ENCODE results near the gene SLC15A3.

The SLC15A3 gene

DNA sequence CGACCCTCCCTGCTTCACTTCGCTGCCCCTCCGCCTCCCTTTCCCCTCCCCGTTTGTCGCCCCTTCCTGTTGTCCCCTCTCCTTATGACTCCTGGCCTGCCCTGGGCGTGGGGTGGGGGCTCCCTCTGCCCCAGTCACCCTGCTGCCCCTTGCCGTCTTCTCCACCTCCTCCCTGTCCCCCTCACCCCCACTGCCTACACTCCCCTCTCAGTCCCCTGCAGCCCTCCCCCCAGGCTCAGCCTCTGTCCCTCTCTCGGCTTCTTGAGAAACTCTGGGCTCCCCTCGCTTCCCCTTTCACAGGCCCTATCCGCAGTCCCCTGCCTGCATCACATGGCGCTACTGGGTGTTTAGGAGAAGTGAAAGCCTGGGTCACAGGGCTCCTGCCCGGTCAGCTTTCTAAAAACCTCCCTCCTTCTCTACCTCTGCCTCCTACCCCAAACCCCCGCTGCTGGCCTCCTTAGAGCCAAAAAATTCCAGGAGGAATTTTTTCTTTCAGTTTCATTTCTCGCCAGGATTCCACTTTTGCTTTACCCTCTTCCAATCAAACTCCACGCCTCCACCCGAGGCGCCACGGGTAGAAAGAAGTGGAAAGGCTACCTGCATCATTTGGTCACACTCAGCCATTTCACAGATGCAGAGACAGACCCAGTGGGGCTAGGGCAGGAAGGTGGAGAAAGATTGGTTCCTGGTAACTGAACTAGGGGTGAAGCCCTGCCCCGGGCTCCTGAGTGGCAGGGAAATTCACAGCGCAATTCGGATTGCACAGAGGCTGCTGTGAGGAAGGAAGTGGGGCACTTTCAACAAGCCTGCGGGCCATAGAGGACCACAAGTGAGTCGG is at the start of gene SLC15A3:
Gene SLC15A3 (minus strand): TSS at position 273 of the 838 bp plus-strand sequence. CDS start 625 bp downstream, outside the sequence.
- DNase-seq: no peak

DNA sequence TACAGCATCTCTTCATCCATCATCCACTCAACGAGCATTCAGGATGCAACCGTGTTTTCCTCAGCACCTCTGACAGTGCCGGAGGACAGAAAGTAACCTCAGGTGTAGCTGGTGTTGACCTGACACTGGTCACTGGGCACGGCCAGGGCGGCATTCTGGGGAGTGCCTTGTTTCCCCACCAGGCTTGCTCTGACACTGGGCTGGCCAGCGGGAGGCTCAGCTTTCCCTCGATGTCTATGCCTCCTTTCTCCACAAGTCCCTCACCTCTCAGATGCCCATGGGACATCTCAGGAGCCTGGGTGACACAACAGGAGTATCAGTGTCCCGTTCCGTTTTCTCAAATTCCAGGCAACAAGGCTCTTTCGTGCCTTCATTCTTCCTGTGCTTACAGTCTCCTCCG is 48.5 kb upstream of the SLC15A3 start:
- DNase-seq: no peak

DNA sequence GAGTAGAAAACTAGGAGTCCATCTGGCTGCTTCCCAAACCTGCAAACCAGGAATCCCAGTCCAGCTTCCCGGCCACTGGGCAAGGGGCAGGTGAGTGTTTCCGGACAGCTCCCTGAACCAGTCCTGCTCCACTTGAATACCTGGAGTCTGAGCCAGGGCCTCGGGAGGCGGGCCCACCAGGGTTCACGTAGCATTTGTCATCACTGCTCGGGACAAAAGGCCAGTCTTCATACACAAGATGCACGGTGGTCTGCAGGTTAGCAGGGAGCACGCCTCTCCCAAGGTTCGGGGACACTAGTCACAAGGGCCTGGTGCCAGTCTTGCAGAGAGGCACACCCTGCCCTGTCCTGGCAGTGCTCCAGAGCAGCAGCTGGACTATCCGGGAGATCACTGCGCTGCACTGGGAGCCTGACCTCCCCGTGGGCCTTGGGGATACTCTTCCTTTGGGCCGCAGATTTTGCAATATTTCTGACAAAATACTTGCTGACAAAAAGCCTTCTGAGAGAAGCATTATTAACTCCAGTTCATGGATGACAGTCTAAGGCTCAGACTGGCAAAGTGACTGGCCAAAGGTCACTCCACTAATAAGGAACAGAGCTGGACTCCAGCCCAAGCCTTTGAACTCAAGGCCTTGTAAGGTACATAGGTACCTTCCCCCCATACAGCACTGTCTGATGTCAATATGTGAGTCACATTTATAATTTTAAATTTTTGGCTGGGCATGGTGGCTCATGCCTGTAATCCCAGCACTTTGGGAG is 44.6 kb upstream of the SLC15A3 start:
- DNase-seq: no peak

GRCh38 chr11:60995798-60996197 is 43.8 kb upstream of the SLC15A3 start:
- DNase-seq: no peak

- no peak for DNase-seq
Measured at GRCh38 chr11:60994541-60995080, 42.6 kb upstream of the SLC15A3 start.

- DNase-seq: no peak
Measured at GRCh38 chr11:60993615-60994014, 41.6 kb upstream of the SLC15A3 start.

GRCh38 chr11:60992842-60993409 is 41.0 kb upstream of the SLC15A3 start:
- DNase-seq: no peak

DNA sequence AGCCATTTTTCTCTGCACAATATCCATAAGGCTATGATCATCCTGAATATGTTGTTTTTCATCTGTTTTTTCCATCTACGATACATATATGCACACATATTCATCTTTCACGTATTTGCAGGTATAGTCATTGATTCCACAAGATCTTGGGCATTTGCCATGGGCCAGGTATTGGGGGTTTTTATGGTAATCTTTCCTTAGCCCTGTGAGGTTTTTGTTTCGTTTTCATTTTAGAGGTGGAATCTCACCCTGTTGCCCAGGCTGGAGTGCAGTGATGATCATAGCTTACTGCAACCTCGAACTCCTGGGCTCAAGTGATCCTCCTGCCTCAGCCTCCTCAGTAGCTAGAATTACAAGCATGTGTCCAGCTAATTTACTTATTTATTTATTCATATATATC is 39.5 kb upstream of the SLC15A3 start:
- no peak for DNase-seq

DNA sequence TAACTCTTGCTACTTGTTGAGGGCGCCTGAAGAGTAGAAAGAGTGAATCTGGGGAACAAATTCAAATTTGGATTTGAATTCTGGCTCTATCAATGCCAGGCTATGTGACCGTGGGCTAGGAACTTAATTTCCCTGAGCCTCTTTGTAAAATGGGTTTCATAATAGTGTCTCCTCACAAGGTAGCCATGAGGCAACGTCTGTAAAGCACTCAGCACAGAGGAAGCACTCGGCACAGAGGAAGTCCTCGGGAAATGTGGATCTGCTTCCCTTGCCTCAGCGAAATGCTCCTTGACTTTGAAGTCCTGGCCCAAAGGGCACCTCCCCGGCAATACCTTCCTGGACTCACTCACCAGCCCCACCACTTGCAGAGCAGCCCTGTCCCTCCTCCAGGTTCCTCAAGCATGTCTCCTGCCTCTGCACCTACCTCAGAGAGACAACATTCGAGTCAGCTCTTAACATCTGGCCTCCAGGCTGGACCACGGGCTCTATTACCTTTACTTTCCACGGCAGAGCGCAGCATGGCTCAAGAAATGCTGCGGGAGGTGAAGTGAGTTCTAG is 37.2 kb upstream of the SLC15A3 start:
- DNase-seq: no peak

DNA sequence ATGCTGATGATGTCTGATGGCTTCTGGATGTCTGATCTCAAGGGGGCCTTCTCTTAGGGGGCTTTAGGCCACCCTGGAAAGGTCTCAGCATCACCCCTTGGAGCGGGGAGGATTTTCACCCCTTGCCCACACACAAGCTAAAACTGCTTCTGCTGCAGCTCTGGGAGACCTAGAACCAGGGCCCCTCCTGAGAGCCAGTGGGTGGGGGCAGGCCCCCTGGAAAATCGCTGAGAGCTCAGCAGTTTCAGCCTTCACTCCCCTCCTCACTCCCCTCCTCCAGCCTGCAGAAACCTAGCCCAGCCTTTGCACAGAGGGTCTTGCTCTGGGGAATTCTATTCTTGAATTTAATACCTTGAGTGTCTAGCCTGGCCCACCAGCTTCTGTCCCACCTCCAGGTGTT is 36.7 kb upstream of the SLC15A3 start:
- DNase-seq: no peak

- DNase-seq: no peak
Measured at GRCh38 chr11:60987577-60988277, 35.8 kb upstream of the SLC15A3 start.

DNA sequence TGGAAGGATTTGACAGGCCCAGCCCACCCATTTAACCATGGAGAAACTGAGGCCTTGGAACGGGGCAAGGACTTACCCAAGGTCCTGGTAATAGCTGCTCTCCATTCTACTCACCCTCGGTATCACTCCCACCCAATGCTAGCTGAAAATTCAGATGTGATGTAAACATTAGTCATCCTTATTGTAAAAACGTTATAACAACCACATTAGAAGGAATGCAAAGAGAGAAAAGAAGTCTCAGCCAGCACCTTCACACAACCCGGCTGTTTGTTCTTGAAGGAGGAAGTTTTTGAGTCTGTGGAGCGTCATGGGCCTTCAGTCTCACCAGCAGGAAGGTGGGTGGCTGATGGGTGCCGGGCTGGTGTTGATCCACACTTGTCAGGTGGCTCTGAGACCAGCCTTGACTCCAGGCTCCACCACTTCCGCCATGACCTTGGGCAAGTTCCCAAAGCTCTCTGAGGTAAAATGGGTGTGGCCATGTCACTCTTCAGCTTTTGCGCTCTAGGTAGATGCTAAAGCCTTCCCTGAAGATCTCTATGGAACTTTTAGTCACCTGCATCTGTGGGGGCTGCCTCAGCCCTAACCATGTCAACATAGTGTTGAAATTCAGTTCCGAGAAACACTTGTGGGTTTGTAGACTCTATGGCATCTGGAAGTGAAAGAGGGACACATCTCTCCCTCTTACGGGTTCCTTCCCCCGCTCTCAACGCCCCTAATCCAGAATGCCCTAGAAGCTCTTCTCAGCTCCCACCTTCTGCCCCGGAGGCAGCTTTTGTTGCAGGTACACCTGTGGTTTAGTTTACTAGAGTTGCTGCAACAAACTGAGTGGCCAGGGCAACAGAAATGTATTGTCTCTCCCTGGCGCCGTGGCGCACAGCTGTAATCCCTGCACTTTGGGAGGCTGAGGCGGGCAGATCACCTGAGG is 34.3 kb upstream of the SLC15A3 start:
- DNase-seq: no peak

- DNase-seq: no peak
Measured at GRCh38 chr11:60985501-60985900, 33.5 kb upstream of the SLC15A3 start.

DNA sequence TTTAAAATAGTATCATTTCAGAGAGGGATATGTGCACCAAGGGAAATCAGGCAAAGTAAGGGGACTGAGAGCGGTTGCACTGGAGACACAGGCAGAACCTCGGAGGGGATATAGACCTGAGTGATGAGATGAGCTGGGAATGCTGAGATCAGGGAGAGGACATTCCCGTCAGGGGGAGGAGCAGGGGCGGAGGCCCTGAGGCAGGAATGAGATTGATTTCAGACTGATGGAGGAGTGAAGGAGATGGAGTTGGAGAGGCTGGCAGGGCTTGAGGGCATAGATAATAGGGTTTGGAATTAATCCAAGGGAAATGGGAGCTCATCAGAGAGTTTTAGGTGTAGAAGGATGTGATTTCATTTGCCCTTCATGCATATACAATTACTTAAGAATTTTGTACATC is 32.7 kb upstream of the SLC15A3 start:
- no peak for DNase-seq

- DNase-seq: no peak
Measured at GRCh38 chr11:60984149-60984548, 32.2 kb upstream of the SLC15A3 start.

GRCh38 chr11:60982184-60982583 is 30.2 kb upstream of the SLC15A3 start:
- no peak for DNase-seq

DNA sequence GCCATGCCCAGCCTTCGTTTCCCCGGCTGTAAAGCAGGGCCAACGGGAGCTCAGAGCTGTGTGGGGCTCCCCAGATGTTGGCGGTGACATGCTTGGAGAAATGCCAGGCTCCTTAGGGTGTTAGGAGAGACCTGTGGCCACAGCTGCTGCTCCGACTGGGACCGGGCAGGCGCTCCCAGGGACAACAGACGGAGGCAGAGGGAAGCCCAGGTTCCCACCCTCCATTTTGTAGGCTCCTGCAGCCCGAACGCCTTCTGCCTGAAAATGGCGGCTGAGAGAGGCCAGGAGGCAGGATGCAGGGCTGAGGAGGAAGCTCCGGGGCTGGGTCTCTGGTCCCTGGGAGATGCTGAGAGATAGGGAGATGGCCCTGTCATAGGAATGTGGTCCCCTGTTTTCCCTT is 29.5 kb upstream of the SLC15A3 start:
- DNase-seq: no peak

DNA sequence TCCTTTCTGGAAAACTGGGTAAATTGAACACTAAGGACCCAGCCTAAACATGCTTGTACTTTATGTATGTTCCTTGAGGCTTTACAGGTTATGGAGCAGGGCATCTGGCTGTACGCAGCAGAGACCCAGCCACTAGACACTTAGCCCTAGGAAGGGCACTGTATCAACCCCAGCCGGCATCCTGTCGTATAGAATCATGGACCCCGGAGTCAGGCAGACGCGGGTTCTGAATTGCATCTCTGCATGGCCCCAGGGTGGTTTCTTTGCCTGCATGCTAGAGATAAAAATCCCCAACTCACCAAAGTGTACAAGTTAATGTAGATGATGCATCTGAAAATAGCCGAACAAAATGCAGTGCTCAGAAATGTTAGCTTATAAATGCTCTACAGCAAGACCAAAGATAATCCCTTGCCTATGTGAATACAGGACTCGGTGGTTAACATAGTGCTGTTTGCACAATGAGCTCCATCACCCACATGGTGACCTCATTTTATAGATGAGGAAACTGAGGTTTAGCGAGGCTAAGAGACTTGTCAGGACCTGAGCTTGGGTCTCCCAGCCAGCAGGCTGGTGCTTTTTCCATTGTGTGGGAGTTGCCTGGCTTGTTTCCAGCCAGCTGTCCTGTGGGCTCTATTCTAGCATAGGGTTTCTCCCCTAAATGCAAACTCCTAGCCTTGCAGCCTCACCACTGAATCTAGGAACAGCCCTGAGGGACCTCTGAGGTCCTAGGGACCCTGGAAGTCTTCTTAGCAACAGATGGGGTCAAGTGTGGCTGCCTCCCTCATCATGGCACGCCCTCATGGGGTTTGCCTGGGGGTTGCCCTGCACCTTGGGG is 26.8 kb upstream of the SLC15A3 start:
- no peak for DNase-seq

- DNase-seq: no peak
Measured at GRCh38 chr11:60977836-60978235, 25.9 kb upstream of the SLC15A3 start.

GRCh38 chr11:60977224-60977623 is 25.2 kb upstream of the SLC15A3 start:
- no peak for DNase-seq

Data from GOT3 (cell line).